Left cardiac atrium (tissue), 4 donors: ENCODE results near the gene SLC34A1. TPM values are rescaled to one million over a fixed set of nuclear protein-coding genes. Genes with fewer than 3 reads are reported as not detected.

Experiments
- ATAC-seq, 2 donors: fragments of 200-7000 bp; cut with Tn5 transposase; one replicate each; pipeline ENCODE4 v1.9.1; 2020; ENCODE audit warnings: mild to moderate bottlenecking in 2 of 2, moderate library complexity in 2 of 2
- DNase-seq: peaks from one replicate; pipeline ENCODE4 v3.0.0-alpha.2; 2020
- intact Hi-C, 2 donors: fragments of 100-400 bp; cut with DNase I; formaldehyde crosslinking; loops; one replicate each; pipeline versions ENCODE4 v1.14.1 to v1.15.1; 2022 to 2023
- total RNA-seq, 2 donors: library from RNA; stranded (reverse); fragmentation: NEBNext Ultra II Directional; extraction: Animal tissue kit (Norgen Biotek cat#: 25700); gene quantifications; one replicate each; pipeline ENCODE4 v1.2.1, GENCODE V29; 2021
- donor health status: DM: no; HTN: yes; CAD: no.
- donor health status: DM: no; HTN: yes; CAD: no; lungs with severe emphysema.
- donor health status: DM: yes; HTN: yes; CAD: no.
- donor health status: Dilated cardiomyopathy.

SLC34A1 gene
- total RNA-seq, 2 donors from 2014 or later: not detected

- intact Hi-C loops: no loop called here
- ATAC-seq (no peak), DNase-seq (no peak)
These were observed 6.1 kb upstream of the SLC34A1 start for GRCh38 chr5:177377851-177378776.

- ATAC-seq: no peak
- intact Hi-C loops: no loop called here
- DNase-seq: no peak
These were observed 5.0 kb upstream of the SLC34A1 start for GRCh38 chr5:177378884-177379883.

GRCh38 chr5:177380805-177381126, 3.5 kb upstream of the SLC34A1 start:
- ATAC-seq: no peak
- no peak for DNase-seq
- intact Hi-C loops: loop anchor here in 1 of 2 donors (5.0 kb wide), 1 partner anchor 63 kb away; no protein-coding TSS in a partner anchor

GRCh38 chr5:177382423-177383029, 1.7 kb upstream of the SLC34A1 start:
- intact Hi-C loops: loop anchor here in 1 of 2 donors (5.0 kb wide), 1 partner anchor 65 kb away; no protein-coding TSS in a partner anchor
- ATAC-seq (peak; percentile 63 to 78), DNase-seq (no peak)

GRCh38 chr5:177383181-177383580, 1.1 kb upstream of the SLC34A1 start:
- DNase-seq (no peak), ATAC-seq (no peak)
- intact Hi-C loops: loop anchor here in 1 of 2 donors (5.0 kb wide), 1 partner anchor 66 kb away; no protein-coding TSS in a partner anchor

GRCh38 chr5:177385720-177386119, 1.5 kb downstream of the SLC34A1 start:
- intact Hi-C loops: loop anchor here in 1 of 2 donors (5.0 kb wide), 1 partner anchor 117 kb away; no protein-coding TSS in a partner anchor
- ATAC-seq: no peak
- DNase-seq: no peak

GRCh38 chr5:177386542-177386941, 2.3 kb downstream of the SLC34A1 start:
- intact Hi-C loops: loop anchor here in 1 of 2 donors (5.0 kb wide), 1 partner anchor 116 kb away; no protein-coding TSS in a partner anchor

GRCh38 chr5:177387405-177387804, 3.2 kb downstream of the SLC34A1 start:
- DNase-seq: no peak
- intact Hi-C loops: loop anchor here in 1 of 2 donors (5.0 kb wide), 1 partner anchor 115 kb away; no protein-coding TSS in a partner anchor
- no peak for ATAC-seq

More at GRCh38 chr5:177386542-177386941, 2.3 kb downstream of the SLC34A1 start:
- ATAC-seq (no peak), DNase-seq (no peak)

GRCh38 chr5:177388521-177389052, 4.4 kb downstream of the SLC34A1 start:
- no peak for ATAC-seq
- DNase-seq: no peak
- intact Hi-C loops: loop anchor here in 1 of 2 donors (5.0 kb wide), 1 partner anchor 114 kb away; no protein-coding TSS in a partner anchor

GRCh38 chr5:177389241-177390169, 5.3 kb downstream of the SLC34A1 start:
- no peak for DNase-seq

GRCh38 chr5:177390363-177391300, 6.4 kb downstream of the SLC34A1 start:
- ATAC-seq (peak; percentile 85 to 88), DNase-seq (peak; percentile 78)
- intact Hi-C loops: loop anchor here (1.0 to 10.0 kb wide), 4 partner anchors 62 to 674 kb away; no protein-coding TSS in a partner anchor

More at GRCh38 chr5:177389241-177390169, 5.3 kb downstream of the SLC34A1 start:
- intact Hi-C loops: loop anchor here (1.0 to 10.0 kb wide), 5 partner anchors 63 to 675 kb away; no protein-coding TSS in a partner anchor
- ATAC-seq: peak in 1 of 2 donors; percentile 46

- DNase-seq: no peak
- ATAC-seq: no peak
- intact Hi-C loops: loop anchor here (5.0 to 10.0 kb wide), 2 partner anchors 60 to 672 kb away; no protein-coding TSS in a partner anchor
These were observed 8.5 kb downstream of the SLC34A1 start for GRCh38 chr5:177392765-177393164.

- DNase-seq (no peak), ATAC-seq (no peak)
- intact Hi-C loops: loop anchor here (5.0 to 10.0 kb wide), 2 partner anchors 59 to 672 kb away; no protein-coding TSS in a partner anchor
These were observed 9.1 kb downstream of the SLC34A1 start for GRCh38 chr5:177393206-177393765.

- DNase-seq (no peak), ATAC-seq (no peak)
- intact Hi-C loops: loop anchor here (5.0 to 10.0 kb wide), 2 partner anchors 58 to 671 kb away; no protein-coding TSS in a partner anchor
These were observed 9.8 kb downstream of the SLC34A1 start for GRCh38 chr5:177393990-177394389.

- intact Hi-C loops: loop anchor here in 1 of 2 donors (10.0 kb wide), 1 partner anchor 669 kb away; no protein-coding TSS in a partner anchor
These were observed 11.8 kb downstream of the SLC34A1 start for GRCh38 chr5:177396078-177396477.

More at GRCh38 chr5:177396078-177396477, 11.8 kb downstream of the SLC34A1 start:
- ATAC-seq (no peak), DNase-seq (no peak)
